Left lung (tissue), 10 donors: Measurements from ENCODE around the gene PTX4. TPM values are rescaled to one million over a fixed set of nuclear protein-coding genes. Genes with fewer than 3 reads are reported as not detected.
"Not testable (repeated sequence)": the region's sequence is repeated elsewhere in the genome, so short reads cannot be mapped to it uniquely, and the experiment has no call there.

Source experiments
- ATAC-seq: fragments of 200-7000 bp; cut with Tn5 transposase; one replicate; pipeline ENCODE4 v1.9.1; 2020; ENCODE audit warnings: moderate library complexity
- DNase-seq, 4 donors: peaks; one replicate each; pipeline ENCODE4 v3.0.0-alpha.2; 2013 to 2020
- H3K27ac ChIP-seq, 2 donors: fragments of 200-600 bp; sonication (generic) in 1 of 2; one replicate each; pipeline versions ENCODE4 v1.5.0 to v1.8.0; 2020 to 2021
- H3K27me3 ChIP-seq, 2 donors: fragments of 200-600 bp; sonication (generic) in 1 of 2; one replicate each; pipeline versions ENCODE4 v1.5.0 to v1.8.0; 2020 to 2021
- H3K36me3 ChIP-seq, 2 donors: fragments of 200-600 bp; sonication (generic) in 1 of 2; one replicate each; pipeline versions ENCODE4 v1.5.0 to v1.8.0; 2020 to 2021
- H3K4me1 ChIP-seq, 2 donors: fragments of 200-600 bp; one replicate each; pipeline ENCODE4 v1.8.0; 2021
- H3K4me3 ChIP-seq, 2 donors: fragments of 200-600 bp; sonication (generic) in 1 of 2; one replicate each; pipeline versions ENCODE4 v1.5.0 to v1.8.0; 2020 to 2021; ENCODE audit warnings: mild to moderate bottlenecking in 1 of 2
- H3K9me3 ChIP-seq, 2 donors: fragments of 200-600 bp; sonication (generic) in 1 of 2; one replicate each; pipeline versions ENCODE4 v1.5.0 to v1.8.0; 2020 to 2021
- CTCF ChIP-seq, 2 donors: fragments of 200-600 bp; sonication (generic) in 1 of 2; IDR thresholded peaks; one replicate each; pipeline versions ENCODE4 v1.5.0 to v1.8.0; 2021; ENCODE audit warnings: antibody characterized with exemption in 2 of 2
- intact Hi-C, 2 donors: fragments of 100-400 bp; cut with DNase I; formaldehyde crosslinking; loops; one replicate each; pipeline versions ENCODE4 v1.11.2 to v1.14.2; 2022
- polyA plus RNA-seq, 6 donors: library from polyadenylated mRNA; unstranded; fragments of 120-200 nt; gene quantifications; one replicate each; pipeline ENCODE4 v1.2.1, GENCODE V29; 2013; ENCODE audit not compliant: insufficient read length in 6 of 6
- total RNA-seq, 2 donors: library from RNA; stranded (reverse); fragmentation: NEBNext Ultra II Directional; extraction: Animal tissue kit (Norgen Biotek cat#: 25700); gene quantifications; one replicate each; pipeline ENCODE4 v1.2.1, GENCODE V29; 2021
- donor health status: DM: no; HTN: yes; CAD: no.
- donor health status: DM: no; HTN: no; CAD: no.

The PTX4 gene
- total and polyA plus RNA-seq, 8 donors, result 0.15 to 0.20 (median 0.20) TPM; not detected in 5

GRCh38 chr16:1443403-1443973 is 45.3 kb downstream of the PTX4 start:
- no peak for TF ChIP-seq CTCF (IDR thresholded peaks at IDR 0.05)
- Histone ChIP-seq H3K27me3 (peaks cover 0 to 3% of the 10 kb centered on the region in 2 donors), H3K4me3 (no peak overlapping the region), H3K9me3 (no peaks in the 10 kb centered on the region), H3K27ac (no peak overlapping the region), H3K36me3 (peaks cover 0 to 40% of the 10 kb centered on the region in 2 donors), H3K4me1 (no peaks in the 10 kb centered on the region)
- DNase-seq, result no peak
- intact Hi-C loops, result no loop called here
- no peak for ATAC-seq

GRCh38 chr16:1442697-1443096 is 46.0 kb downstream of the PTX4 start:
- no peaks in the 10 kb centered on the region for H3K4me1 ChIP-seq
- no peak overlapping the region for H3K4me3 ChIP-seq
- no peak for ATAC-seq
- H3K9me3 ChIP-seq, result no peaks in the 10 kb centered on the region
- H3K27ac ChIP-seq, result no peak overlapping the region
- intact Hi-C loops, result no loop called here
- H3K27me3 ChIP-seq, result peaks cover 0 to 6% of the 10 kb centered on the region in 2 donors
- H3K36me3 ChIP-seq, result peaks cover 0 to 32% of the 10 kb centered on the region in 2 donors
- no peak for DNase-seq
- TF ChIP-seq CTCF (IDR thresholded peaks at IDR 0.05), result no peak

- Histone ChIP-seq H3K4me3 (no peak overlapping the region), H3K9me3 (no peaks in the 10 kb centered on the region), H3K27ac (no peak overlapping the region), H3K27me3 (peaks cover 0 to 6% of the 10 kb centered on the region in 2 donors), H3K4me1 (no peaks in the 10 kb centered on the region), H3K36me3 (peaks cover 0 to 19% of the 10 kb centered on the region in 2 donors)
- DNase-seq (no peak), ATAC-seq (no peak)
- TF ChIP-seq CTCF (IDR thresholded peaks at IDR 0.05), result no peak
- intact Hi-C loops, result no loop called here
Observed at GRCh38 chr16:1441391-1441829, 47.3 kb downstream of the PTX4 start.

DNA sequence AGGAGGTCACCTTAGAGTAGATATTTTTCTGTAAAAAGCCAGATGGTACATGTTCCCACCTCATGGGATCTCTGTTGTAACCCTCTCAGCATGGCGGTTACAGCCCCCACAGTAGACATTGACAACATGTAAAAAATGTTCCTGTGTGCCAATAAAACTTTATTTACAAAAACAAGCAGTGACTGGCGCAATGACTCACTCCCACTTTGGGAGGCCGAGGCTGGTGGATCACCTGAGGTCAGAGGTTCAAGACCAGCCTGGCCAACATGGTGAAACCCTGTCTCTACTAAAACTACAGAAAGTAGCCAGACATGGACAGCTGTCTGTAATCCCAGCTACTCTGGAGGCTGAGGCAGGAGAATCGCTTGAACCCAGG is 49.1 kb downstream of the PTX4 start:
- intact Hi-C loops, H3K27me3 ChIP-seq, DNase-seq, H3K9me3 ChIP-seq, H3K36me3 ChIP-seq, H3K27ac ChIP-seq, H3K4me1 ChIP-seq, H3K4me3 ChIP-seq, ATAC-seq: not testable (repeated sequence)

GRCh38 chr16:1439058-1439698 is 49.6 kb downstream of the PTX4 start:
- no peak for TF ChIP-seq CTCF (IDR thresholded peaks at IDR 0.05)
- Histone ChIP-seq H3K27ac (no peak overlapping the region), H3K36me3 (no peaks in the 10 kb centered on the region), H3K4me1 (no peaks in the 10 kb centered on the region), H3K27me3 (peaks cover 0 to 8% of the 10 kb centered on the region in 2 donors), H3K9me3 (no peaks in the 10 kb centered on the region), H3K4me3 (no peak overlapping the region)
- intact Hi-C loops, result no loop called here
- no peak for DNase-seq
- no peak for ATAC-seq
